Spleen (tissue), 7 donors: ENCODE data around the gene NOL9.

Experiments used
- POLR2A ChIP-seq, 3 donors: fragments of 450-650 bp; IDR thresholded peaks; one replicate each; pipeline ENCODE4 v1.5.1; 2017; ENCODE audit warnings: antibody characterized with exemption in 3 of 3, mild to moderate bottlenecking in 1 of 3
- TF ChIP-seq, protein P1 (sequence below), 11 experiments: fragments of 200-600 bp in 7 of 11; fragments of 450-650 bp in 4 of 11; sonication (generic) in 4 of 11; IDR thresholded peaks in 8 of 11; conservative IDR thresholded peaks in 3 of 11; 1 replicate in 7 of 11; 2 replicates in 4 of 11; pipeline versions ENCODE4 v1.4.0 to v1.8.0; 2016 to 2021; ENCODE audit warnings: antibody characterized with exemption in 11 of 11, inconsistent platforms in 4 of 11, mild to moderate bottlenecking in 1 of 11
- donor health status: DM: no; HTN: no; CAD: no; lungs with moderate emphysema.
- donor health status: DM: no; HTN: no; CAD: no.
- donor health status: DM: no; HTN: no; CAD: no.

DNA sequence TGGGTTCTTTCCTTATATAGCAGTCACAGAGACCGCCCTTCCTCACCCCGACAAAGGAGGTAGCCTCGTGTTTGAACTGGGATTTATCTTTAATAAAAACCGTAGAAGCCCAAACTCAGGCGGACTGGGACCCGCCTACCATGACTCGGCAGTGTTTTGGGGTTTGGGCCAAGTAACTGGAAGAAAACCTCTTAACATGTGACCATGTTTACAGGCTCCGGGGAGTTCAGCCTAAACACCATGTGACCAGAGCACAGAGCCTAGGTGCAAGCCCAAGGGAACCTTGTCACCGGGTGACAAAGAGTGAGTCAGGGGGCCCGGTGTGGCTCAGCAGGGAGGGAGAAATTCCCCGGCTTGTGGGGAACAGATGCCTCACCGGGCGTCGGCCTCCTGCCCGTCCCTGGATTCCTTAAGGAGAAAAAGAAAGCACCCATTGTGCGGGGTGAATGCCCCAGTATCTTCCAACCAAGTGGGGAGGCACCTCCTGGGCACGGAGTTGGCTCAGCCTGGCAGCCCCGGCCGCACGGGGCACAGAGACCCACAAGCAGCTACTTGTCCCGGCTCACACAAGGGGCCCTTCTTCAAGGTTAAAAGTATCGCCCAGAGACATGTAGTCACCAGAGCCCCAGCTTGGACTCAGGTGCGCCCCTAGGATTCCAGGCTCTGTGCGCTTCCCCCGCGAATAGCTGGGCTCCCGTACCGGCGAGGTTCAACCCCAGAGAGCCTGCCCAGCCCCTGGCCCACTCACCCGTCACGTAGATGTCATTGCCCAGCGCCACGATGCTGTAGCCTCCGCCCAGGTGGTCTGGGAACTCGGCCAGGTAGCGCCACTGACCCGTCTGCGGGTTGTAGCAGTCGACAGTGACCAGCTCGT is 47.0 kb upstream of the NOL9 start:
- TF ChIP-seq, protein P1, sequence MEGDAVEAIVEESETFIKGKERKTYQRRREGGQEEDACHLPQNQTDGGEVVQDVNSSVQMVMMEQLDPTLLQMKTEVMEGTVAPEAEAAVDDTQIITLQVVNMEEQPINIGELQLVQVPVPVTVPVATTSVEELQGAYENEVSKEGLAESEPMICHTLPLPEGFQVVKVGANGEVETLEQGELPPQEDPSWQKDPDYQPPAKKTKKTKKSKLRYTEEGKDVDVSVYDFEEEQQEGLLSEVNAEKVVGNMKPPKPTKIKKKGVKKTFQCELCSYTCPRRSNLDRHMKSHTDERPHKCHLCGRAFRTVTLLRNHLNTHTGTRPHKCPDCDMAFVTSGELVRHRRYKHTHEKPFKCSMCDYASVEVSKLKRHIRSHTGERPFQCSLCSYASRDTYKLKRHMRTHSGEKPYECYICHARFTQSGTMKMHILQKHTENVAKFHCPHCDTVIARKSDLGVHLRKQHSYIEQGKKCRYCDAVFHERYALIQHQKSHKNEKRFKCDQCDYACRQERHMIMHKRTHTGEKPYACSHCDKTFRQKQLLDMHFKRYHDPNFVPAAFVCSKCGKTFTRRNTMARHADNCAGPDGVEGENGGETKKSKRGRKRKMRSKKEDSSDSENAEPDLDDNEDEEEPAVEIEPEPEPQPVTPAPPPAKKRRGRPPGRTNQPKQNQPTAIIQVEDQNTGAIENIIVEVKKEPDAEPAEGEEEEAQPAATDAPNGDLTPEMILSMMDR (IDR thresholded peaks at IDR 0.05 in 8 of 11, conservative IDR thresholded peaks at IDR 0.05 in 3 of 11) = no peak
- no peak for TF ChIP-seq POLR2A (IDR thresholded peaks at IDR 0.05)
